GM18519 (cell line): ENCODE measurements around the gene DDX41.

Source experiments
- ATAC-seq: cut with Tn5 transposase; IDR thresholded peaks from one replicate; pipeline ENCODE4 v1.9.1; 2021; ENCODE audit warnings: mild to moderate bottlenecking, moderate library complexity; ENCODE audit not compliant: unreplicated experiment, low FRiP score

The DDX41 gene

GRCh38 chr5:177471610-177472356 lies 45.0 kb downstream of the DDX41 start:
- no peak for ATAC-seq

GRCh38 chr5:177470759-177471536 lies 45.8 kb downstream of the DDX41 start:
- ATAC-seq = no peak

GRCh38 chr5:177469750-177470525 lies 46.8 kb downstream of the DDX41 start:
- ATAC-seq = no peak

- ATAC-seq = no peak
These were observed 47.8 kb downstream of the DDX41 start for GRCh38 chr5:177468685-177469628.

- ATAC-seq = no peak
These were observed 48.5 kb downstream of the DDX41 start for GRCh38 chr5:177468329-177468684.

- ATAC-seq = no peak
These were observed 49.3 kb downstream of the DDX41 start for GRCh38 chr5:177467436-177467835.

GRCh38 chr5:177466861-177467260 lies 49.9 kb downstream of the DDX41 start:
- no peak for ATAC-seq

GRCh38 chr5:177465044-177465443 lies 51.7 kb downstream of the DDX41 start:
- ATAC-seq = no peak

GRCh38 chr5:177462021-177462670 lies 54.6 kb downstream of the DDX41 start:
- no peak for ATAC-seq
